Umbilical cord (tissue), 2 donors: Measurements from ENCODE around the gene KCNJ3. TPM values are rescaled to one million over a fixed set of nuclear protein-coding genes. Genes with fewer than 3 reads are reported as not detected.
A peak's percentile ranks its signal among the peaks of the same experiment; 100 is the strongest.

Experiments
- DNase-seq: peaks from one replicate; pipeline ENCODE4 v3.0.0-alpha.2; 2015; ENCODE audit warnings: low spot score
- total RNA-seq: library from RNA; depleted of rRNA; stranded (reverse); fragments of >200 nt; gene quantifications from one replicate; pipeline ENCODE4 v1.2.3, GENCODE V29; 2014; ENCODE audit warnings: low replicate concordance; ENCODE audit not compliant: insufficient read depth

Gene KCNJ3
- 2.4 TPM for total RNA-seq

- no peak for DNase-seq
These were observed at the start of gene KCNJ3 for GRCh38 chr2:154698296-154698720. TSS of gene KCNJ3 (plus strand) at chr2:154698695. CDS start at chr2:154698776, 81 bp downstream.

- DNase-seq: no peak
These were observed 43.0 kb upstream of the KCNJ3 start for GRCh38 chr2:154655499-154655898.

- DNase-seq: no peak
These were observed 39.6 kb upstream of the KCNJ3 start for GRCh38 chr2:154658854-154659253.

GRCh38 chr2:154664248-154664647 is 34.2 kb upstream of the KCNJ3 start:
- DNase-seq: no peak

- no peak for DNase-seq
These were observed 28.4 kb upstream of the KCNJ3 start for GRCh38 chr2:154670083-154670482.

GRCh38 chr2:154673694-154674093 is 24.8 kb upstream of the KCNJ3 start:
- DNase-seq: no peak

- peak; percentile 63 for DNase-seq
These were observed 21.1 kb upstream of the KCNJ3 start for GRCh38 chr2:154677401-154677800.

GRCh38 chr2:154681741-154682140 is 16.8 kb upstream of the KCNJ3 start:
- DNase-seq: no peak

- no peak for DNase-seq
These were observed 12.3 kb upstream of the KCNJ3 start for GRCh38 chr2:154686162-154686561.

GRCh38 chr2:154688373-154688772 is 10.1 kb upstream of the KCNJ3 start:
- DNase-seq: no peak

- no peak for DNase-seq
These were observed 9.3 kb upstream of the KCNJ3 start for GRCh38 chr2:154689158-154689557.

GRCh38 chr2:154692927-154693326 is 5.6 kb upstream of the KCNJ3 start:
- DNase-seq: peak; percentile 94

GRCh38 chr2:154693741-154694340 is 4.7 kb upstream of the KCNJ3 start:
- DNase-seq: peak; percentile 94

GRCh38 chr2:154694881-154695280 is 3.6 kb upstream of the KCNJ3 start:
- no peak for DNase-seq

- DNase-seq: no peak
These were observed 2.1 kb upstream of the KCNJ3 start for GRCh38 chr2:154696369-154696768.

- DNase-seq: peak; percentile 76
These were observed 1.6 kb upstream of the KCNJ3 start for GRCh38 chr2:154696810-154697417.

- DNase-seq: peak; percentile 73
These were observed 860 bp upstream of the KCNJ3 start for GRCh38 chr2:154697418-154698252.

GRCh38 chr2:154698721-154699574 is 453 bp downstream of the KCNJ3 start:
- no peak for DNase-seq

- no peak for DNase-seq
These were observed 1.1 kb downstream of the KCNJ3 start for GRCh38 chr2:154699575-154699930.

- DNase-seq: no peak
These were observed 1.6 kb downstream of the KCNJ3 start for GRCh38 chr2:154700136-154700535.

GRCh38 chr2:154704991-154705390 is 6.5 kb downstream of the KCNJ3 start:
- no peak for DNase-seq

- no peak for DNase-seq
These were observed 8.2 kb downstream of the KCNJ3 start for GRCh38 chr2:154706660-154707059.
